ENCODE results near the gene CAPRIN1.
"Not testable (repeated sequence)": the region's sequence is repeated elsewhere in the genome, so short reads cannot be mapped to it uniquely, and the experiment has no call there.

The CAPRIN1 gene

DNA sequence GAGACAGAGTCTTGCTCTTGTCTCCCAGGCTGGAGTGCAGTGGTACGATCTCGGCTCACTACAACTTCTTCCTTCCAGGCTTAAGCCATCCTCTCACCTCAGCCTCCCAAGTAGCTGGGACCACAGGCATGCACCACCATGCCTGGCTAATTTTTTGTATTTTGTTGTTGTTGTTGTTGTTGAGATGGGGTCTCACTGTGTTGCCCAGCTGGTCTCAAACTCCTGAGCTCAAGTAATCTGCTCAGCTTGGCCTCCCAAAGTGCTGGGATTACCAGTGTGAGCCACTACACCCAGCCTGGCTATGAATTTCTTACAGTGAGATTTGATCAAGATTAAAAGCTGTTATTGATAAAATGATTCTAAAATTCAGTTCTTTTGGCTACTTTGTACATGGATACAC, 43.4 kb downstream of the CAPRIN1 start:
- not testable (repeated sequence) for DNase-seq

DNA sequence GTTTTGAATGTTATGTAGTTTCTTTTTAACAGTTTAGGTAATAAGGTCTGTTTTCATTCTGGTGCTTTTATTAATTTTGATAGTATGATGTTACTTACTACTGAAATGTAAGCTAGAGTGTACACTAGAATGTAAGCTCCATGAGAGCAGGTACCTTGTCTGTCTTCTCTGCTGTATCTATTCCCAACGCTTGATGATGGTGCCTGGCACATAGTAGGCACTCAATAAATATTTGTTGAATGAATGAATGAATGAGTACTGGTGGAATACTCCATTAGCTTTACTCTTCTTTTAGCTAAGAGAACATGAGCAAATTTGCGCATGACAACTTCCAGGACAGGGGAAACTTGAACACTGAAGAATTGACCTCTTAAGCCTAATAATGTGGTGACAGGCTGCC, 47.3 kb downstream of the CAPRIN1 start:
- DNase-seq, result no peak

DNA sequence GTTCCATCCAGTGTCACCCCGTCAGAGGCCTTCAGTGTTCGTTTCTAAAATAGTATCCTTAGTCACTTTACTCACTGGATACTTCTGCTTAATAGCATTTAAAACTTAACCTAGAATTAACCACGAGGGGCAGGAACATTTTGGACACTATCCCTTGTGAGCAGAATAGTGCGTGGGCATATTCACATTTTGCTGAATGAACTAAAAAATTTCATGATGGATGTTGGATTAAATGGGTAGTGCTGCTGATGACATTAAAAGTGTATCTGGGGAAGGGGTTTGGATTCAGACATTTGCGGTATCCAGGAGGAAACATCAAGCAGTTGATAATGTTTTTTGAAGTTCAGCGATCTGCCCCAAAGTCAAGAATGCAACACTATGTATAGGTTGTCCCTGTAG, 53.1 kb downstream of the CAPRIN1 start:
- no peak for DNase-seq

DNA sequence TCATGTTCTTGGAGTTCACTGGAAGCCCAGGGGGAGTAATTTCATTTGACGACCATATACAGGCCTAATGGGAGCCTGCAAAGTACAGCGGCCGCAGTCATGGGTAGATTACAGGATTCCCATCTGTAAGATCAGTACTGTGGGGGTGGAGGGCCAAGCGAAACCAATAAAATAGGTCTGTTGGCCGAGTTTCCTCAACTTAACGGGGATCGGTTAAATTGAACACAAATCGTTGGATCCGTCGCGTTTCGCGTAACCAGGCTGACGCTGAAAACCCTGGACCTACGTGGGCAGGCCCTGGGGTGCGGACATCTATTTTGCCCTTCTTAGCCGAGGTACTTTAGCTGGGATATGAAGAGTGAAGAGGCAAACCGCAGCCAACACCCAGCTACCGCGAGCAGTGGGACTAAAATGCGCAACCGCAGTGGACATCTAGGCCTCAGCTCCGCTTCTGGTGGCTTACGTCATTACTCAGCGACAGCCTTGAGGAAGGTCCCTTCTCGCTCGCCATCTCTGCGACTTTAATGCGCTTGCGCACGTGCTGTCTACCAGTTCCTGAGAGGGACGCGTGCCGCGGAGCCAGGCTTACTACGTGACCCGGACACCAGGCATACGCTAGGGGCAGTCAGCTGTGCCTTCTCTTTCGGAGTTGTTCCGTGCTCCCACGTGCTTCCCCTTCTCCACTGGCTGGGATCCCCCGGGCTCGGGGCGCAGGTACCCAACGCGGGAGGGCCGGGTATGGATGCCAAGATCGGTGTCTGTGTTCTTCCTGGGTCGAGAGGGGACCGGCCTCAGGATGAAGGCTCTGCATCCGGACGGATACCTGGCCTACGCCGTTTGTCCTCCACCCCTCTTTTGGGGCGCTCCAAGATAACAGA, 53.8 kb downstream of the CAPRIN1 start, which contains the start of gene NAT10:
Gene NAT10, plus strand, starts transcription at position 551 of the 878 bp plus-strand sequence. CDS start 2,597 bp downstream, outside the sequence.
- DNase-seq, result peak; percentile 94 to 99

DNA sequence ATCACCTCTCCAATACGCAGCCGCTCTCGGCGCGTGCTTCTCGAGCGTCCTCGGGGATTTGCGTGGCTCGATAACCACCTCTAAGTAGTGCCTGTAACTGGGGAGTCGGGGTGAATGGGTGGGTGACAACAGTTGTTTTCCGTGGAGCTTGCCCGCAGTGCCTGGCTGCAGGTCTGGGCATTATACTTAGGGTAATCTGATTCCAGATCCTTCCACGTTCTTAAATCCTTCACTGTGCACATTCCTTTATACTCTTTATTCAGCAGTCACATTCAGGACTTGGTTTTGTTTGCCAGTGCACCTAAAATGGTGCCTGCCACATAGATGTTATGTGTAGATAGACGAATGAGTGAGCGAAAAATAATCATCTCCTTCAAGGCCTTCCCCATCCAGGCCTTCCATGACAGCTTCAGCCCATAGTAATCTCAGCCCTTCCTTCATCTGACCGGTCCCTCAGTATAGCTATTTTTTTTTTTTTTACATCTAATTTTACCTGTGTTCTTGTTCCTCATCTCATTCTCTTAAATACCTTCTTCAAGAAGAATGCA, 54.5 kb downstream of the CAPRIN1 start:
- DNase-seq, result no peak

DNA sequence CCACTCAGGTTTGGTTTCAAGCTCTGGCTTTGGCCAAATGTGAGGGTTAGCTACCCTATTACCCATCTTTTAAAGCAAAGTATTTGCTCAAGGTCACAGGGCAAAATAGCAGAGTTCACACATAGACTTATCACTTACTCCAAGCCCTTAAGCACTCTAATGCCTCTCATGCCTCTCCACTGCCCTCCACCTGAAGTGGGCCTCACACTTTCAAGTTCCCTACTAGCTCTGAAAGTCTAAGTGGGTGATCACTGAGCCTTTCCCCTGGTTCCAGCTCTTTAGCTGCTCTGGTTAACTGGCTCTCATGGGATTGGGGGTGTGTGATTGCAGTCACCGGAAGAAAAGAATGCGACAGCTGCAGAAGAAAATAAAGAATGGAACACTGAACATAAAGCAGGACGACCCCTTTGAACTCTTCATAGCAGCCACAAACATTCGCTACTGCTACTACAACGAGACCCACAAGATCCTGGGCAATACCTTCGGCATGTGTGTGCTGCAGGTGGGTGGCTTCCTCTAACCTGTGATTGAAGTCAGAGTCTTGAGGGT, 60.3 kb downstream of the CAPRIN1 start:
- no peak for DNase-seq

DNA sequence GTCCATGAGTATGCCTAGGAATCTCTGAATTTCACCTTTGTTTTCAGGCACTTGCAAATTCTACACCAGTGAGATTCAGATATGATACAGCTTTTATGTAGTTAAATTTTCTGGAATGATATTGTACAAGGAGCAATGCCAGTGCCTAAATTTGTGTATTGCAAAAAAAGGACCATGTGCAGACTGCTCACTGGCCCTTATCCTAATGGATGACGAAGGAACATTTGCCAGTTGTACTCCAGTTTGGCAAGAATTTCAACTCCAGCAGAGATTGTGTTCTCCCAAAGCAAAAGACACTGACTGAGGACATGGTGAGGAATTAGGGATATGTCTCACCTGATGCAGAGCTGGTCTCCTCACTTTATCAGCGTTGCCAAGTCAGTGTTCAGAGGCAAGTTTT, 62.5 kb downstream of the CAPRIN1 start:
- no peak for DNase-seq

DNA sequence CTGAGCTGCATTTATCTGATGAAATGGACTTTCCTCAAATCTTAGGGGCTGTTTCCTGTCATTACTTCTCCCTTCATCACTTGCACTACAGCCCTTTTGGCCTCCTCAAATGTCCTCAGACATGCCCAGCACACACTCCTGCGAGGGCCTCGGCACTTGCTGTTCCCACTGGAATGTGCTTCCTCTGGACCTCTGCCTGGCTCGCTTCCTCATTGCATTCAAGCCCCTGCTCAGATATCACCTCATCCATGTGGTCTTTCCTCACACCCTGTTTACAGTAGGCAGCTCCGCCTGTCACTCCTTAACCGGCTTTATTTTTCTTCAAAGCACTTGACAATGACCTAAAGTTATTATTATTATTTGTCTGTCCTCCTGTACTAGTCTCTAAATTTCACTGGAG, 62.9 kb downstream of the CAPRIN1 start:
- no peak for DNase-seq

DNA sequence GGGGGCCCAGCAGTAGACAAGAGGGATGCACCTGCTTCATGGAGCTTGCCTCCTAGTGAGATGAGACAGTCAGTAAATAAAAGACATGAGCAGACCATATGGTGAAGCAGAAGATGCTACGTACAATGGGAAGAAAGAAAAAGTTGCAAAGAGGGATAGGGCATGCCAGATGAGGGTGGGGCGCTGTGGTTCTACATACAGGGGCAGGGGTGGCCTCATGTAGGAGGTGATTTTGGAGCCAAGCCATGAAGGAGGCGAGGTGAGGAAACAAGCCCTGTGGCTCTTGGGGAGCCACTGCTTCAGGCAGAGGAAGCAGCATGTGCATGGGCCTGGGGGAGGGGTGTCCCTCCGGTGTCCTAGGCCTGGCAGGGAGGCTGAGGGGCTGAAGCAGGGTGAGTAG, 69.1 kb downstream of the CAPRIN1 start:
- no peak for DNase-seq

DNA sequence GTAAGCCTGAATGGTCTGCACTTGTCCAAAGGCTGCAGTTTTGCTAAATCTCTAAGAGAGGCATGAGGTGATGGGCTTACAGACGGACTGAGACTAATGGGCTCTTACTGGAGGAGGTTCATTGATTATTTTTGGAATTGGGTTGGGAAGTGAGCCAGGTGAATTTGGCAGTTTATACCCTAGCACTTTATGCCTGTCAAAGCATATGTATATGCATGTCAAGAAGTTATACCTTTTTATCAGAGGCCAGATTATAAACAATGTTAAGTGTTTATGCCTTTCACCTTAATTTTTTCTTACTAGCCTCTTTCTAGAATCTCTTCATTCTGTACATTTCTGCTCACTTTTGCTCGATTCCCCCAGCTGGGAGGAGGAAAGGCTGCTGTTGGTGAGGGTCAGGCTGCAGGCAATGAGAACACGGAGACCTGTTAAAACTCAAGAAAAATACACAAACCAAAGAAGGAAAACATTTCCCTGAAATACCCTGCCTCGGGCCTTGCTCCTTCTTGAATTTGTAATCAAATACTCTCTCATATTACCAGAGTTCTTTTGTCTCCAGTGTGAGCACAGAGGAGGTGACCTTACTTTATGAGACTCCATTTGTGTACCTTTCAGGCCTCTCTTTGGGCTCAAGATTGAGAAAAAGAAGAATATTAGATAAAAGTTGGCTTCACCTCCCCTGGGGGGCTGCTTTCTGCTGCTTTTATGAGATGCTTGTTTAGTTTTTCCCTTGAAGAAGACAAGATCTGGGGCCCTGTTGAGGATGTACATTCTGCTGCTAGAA, 73.5 kb downstream of the CAPRIN1 start:
- DNase-seq, result no peak

DNA sequence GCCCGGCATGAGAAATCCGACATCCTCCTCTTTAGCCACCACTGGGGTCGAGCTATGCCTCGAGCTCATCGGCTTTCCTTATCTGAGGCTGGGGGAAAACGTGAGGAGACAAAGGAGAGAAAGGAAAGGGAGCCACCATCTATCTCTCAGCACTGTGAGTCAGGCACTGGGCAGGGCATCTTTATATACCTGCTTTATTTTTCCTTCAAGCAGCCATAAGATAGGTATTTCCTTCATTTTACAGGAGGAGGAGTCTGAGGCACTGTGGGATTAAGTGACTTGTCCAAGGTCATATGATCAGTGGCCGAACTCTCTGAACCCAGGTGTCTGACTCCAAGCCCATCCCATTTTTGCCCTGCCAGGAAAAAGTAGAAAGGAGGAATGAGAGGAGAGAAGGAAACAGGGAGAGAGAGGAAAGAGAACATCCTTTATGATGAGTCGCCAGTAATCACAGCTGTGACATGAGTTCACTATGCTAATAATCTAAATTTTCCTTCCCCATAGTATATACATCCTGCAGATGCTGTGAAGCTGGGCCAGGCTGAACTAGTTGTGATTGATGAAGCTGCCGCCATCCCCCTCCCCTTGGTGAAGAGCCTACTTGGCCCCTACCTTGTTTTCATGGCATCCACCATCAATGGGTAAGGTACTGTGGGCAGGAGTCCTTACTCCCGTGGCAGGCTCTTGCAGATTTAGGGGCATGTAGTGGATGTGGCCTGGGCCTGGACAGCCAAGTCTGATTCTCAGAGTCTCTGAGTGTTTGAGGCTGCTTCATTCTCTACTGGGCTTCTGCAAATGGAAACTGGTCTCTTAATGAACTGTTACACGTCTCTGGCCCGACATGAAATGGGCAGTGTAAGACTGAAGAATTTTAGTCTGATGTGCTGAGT, 75.7 kb downstream of the CAPRIN1 start:
- no peak for DNase-seq

DNA sequence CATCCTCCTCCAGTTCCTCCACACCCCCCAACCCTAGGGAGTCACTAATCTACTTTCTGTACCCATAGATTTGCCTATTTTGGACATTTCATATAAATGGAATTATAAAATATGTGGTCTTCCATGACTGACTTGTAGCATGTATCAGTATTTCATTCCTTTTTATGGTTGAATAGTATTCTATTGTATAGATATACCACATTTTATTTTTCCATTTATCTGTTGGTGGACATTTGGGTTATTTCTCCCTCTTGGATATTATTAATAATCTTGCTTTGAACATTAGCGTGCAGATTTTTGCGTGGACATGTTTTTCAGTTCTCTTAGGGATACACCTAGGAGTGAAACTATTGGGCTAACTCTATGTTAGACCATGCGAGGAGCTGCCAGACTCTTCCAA, 77.3 kb downstream of the CAPRIN1 start:
- DNase-seq, result no peak

DNA sequence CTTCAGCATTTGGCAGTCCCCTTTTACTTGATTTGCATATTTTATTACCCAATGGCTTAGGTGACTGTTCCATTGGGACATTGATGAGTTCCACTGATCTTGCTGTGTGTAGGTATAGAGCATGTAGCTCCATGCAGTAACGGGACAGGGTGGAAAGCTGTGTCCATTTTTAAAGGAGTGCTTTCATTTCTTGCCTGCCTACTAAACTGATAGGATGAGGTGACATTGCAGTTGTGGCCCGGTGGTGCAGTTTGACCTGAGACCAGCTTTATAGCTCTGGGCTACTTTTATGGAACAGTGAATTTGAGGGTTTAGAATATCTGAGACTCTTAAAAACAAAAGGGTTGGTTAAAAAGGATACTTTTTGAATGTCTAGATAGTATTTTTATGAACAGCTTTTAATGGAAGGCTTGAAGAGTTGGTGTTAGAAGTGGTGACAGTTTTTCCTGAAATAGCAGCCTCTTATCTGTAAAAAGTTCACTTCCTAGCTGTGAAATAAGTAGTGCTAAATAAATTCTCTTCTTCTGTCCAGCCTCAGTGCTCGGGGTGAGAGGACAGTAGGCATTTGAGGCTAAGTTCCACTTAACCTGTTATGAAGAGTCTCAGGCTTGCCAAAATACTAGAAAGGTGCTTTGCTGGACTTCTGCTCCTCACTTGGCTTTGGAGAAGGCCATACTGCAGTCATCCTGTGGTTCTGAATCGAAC, 80.9 kb downstream of the CAPRIN1 start:
- DNase-seq, result no peak

DNA sequence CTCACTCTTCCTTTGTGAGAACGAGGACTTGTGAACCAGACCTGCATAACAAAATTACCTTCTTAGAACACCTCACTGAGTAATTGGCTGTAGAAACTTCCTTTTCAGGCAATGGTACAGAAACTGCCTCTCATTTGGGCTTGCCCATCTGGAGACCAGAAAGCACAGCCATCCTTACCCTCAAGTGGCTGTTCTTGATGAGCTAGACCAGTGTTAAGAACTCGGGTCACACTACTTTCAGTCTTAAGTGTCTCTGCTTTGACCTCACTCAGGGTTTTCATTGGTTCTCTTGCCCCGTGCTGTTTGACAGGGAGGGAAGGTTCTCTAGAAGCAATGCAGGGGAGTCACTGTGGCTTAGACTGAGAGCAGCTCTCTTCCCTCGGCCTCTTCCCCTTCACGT, 83.2 kb downstream of the CAPRIN1 start:
- DNase-seq, result no peak

DNA sequence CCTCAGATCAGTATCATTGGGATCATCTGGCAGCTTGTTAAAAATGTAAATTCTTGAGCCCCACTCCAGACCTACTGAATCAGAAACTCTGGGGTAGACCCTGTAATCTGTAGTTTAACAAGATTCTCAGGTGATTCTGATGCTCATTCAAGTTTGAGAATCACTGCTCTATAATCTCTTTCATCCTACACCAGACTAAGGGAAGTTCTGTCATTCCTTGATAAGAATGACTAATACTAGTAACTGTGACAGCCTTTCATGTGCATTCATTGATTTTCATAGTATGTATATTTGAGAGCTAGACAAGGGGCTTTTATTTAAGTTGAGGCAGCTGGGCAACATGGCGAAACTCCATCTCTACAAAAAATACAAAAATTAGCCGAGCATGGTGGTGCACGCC, 83.9 kb downstream of the CAPRIN1 start:
- DNase-seq, result no peak

DNA sequence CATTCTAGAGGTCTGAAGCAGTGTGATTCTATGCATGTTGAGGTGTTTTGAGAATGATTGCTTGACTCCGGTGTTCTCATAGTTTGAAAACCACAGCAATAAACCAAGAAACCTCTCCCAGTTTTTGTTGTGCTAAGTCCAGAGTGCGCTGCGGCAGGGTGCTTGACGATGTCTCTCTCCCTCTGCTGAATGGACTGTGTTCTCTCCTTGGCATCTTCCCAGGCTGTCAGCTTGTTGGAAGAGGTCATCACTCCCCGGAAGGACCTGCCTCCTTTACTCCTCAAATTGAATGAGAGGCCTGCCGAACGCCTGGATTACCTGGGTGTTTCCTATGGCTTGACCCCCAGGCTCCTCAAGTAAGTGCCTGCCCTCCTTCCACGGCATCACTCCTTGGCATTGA, 84.9 kb downstream of the CAPRIN1 start:
- DNase-seq, result no peak

DNA sequence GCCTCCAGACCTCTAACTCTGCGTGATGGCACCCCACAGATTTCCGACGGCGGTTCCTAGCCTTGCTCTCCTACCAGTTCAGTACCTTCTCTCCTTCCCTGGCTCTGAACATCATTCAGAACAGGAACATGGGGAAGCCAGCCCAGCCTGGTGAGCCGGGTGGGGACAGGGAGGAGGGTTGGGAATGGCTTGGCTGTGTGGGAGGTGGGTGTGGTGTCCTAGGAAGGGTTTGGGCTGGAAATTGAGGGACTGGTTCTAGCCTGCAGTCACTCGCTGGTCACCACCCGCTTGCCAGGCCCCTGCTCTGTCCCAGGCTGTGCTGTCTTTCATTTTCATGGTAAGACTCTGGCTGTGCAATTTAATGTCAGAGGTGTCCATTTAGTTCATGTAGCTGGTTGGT, 87.8 kb downstream of the CAPRIN1 start:
- DNase-seq, result no peak

DNA sequence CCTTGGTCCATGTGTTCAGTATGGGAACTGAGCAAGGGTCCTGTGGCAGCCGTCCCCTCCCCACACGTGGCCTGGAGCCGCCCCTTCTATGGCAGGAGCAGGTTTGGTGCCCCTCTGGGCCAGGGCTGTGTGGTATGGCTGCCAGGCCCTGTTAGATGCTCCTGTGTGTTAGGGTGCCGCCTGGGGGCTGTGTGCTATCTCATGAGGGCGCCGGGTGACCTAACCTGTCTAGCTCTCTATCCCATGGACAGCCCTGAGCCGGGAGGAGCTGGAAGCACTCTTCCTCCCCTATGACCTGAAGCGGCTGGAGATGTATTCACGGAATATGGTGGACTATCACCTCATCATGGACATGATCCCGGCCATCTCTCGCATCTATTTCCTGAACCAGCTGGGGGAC, 88.6 kb downstream of the CAPRIN1 start:
- DNase-seq, result no peak

DNA sequence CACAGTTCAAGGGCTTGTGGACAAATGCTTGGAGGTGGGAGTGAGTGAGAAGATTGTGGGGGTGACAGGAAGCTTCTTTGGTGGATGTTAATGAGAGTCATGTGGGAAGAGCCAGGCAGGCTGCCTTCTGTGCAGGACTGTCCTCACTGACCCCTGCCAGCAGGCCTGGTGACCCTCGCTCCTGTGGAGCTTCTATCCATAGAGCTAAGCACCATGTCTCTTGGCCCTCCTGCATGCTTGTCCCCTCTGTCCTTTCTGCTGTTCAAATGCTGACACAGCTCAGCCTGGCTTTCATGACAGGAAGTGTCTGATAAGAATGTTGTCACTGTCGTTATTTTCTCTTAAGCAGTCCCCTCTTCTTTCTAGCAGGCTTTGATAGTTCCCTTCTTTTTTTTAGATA, 91.5 kb downstream of the CAPRIN1 start:
- no peak for DNase-seq

DNA sequence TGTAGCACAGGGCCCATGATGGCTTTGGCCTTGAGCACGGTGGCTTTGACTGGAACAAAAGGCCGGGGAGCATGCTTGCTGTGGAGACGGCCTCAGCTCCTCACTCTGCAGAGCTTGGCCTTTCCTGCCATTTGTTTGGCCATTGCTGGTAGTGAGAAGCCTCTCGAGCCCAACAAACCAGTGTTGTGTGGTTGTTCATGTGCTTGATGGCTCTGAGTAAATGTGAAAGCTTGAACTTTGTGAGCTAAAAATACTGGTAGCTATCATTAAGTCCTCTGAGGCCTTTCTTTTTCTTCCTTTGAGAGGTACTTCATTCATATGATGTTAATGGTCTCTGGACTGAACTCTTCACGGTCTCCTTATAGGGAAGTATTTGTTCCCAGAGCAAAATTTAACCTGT, 93.5 kb downstream of the CAPRIN1 start:
- DNase-seq, result no peak

DNA sequence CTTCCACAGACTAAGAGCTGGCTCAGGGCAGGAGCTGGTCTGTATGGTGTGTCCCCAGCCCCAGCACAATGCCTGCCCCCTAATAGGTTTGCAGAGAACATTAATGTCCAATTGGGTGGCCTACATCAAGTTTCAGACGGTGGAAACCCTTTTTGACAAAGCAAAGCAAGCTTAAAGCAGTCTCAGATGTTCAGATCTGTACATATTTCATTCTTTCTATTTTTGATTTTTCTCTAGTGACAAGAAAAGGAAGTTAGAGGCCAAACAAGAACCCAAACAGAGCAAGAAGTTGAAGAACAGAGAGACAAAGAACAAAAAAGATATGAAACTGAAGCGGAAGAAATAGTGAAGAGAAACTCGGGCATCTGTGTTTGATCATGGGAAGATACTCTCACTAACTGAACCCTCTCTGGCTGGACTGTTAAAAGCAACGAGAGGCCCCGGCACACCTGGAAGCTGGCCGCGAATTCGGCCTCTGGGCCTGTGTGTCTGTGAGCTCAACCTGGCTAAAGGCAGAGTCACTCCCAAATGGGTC, 94.4 kb downstream of the CAPRIN1 start:
- DNase-seq, result no peak

DNA sequence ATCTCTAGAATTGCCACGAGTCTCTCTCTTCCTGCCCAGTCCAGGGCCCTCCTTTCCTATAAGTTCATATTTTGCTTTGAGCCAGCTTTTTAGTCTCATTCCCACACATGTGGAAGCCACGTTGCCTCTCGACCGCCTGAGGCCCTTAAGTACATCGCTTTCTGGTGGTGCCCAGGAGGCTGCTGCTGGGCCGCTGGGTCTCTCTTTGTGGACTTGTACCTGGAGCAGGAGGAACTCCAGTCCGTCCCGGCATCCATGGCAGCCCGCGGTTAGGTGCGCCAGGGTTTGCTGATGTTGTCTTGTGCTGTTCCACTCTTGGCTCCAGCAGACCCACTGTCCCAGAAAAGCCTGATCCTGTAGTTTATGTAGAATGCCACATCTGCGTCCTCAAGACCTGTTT, 94.9 kb downstream of the CAPRIN1 start:
- no peak for DNase-seq
